SK-N-SH (cell line): ENCODE results near the gene R3HDM1. TPM values are rescaled to one million over a fixed set of nuclear protein-coding genes. Genes with fewer than 3 reads are reported as not detected.

Experiments
- CTCF ChIA-PET: fragments of 300-600, 350-600 bp; formaldehyde crosslinking; extraction: SDS; loops from one replicate; lab custom pipeline; 2021; lab: Yijun Ruan, JAX
- POLR2A ChIA-PET: fragments of 350-600 bp; sonication (Branson Sonifier 250); formaldehyde crosslinking; extraction: SDS; loops from one replicate; lab custom pipeline; 2020; ENCODE audit warnings: antibody characterized with exemption, inconsistent platforms; lab: Yijun Ruan, JAX
- DNase-seq: peaks from one replicate; pipeline ENCODE4 v3.0.0; 2012
- H2AFZ ChIP-seq: fragments of 200-600 bp; sonication (generic); 2 replicates; pipeline ENCODE4 v1.8.1; 2016; ENCODE audit warnings: antibody characterized with exemption, mild to moderate bottlenecking, low read depth
- H3F3A ChIP-seq: fragments of 200-600 bp; sonication (generic); replicated peaks from 2 replicates; pipeline ENCODE3; 2016; ENCODE audit warnings: antibody characterized with exemption, mild to moderate bottlenecking; ENCODE audit not compliant: insufficient read depth
- H3K27ac ChIP-seq, 2 experiments: fragments of 200-500 bp in 1 of 2; fragments of 200-600 bp in 1 of 2; sonication (Bioruptor generic) in 1 of 2; sonication (generic), shearing (Covaris generic) in 1 of 2; 2 replicates each; pipeline versions ENCODE4 v1.5.1 to v1.6.1; 2014 to 2016; ENCODE audit warnings: low read depth in 2 of 2, inconsistent platforms in 1 of 2, low read length in 1 of 2, mild to moderate bottlenecking in 1 of 2, mixed read lengths in 1 of 2
- H3K27me3 ChIP-seq: fragments of 200-600 bp; sonication (generic), shearing (Covaris generic); 2 replicates; pipeline ENCODE4 v1.6.1; 2016; ENCODE audit warnings: mixed run types; ENCODE audit not compliant: insufficient read depth
- H3K36me3 ChIP-seq, 2 experiments: fragments of 200-500 bp in 1 of 2; fragments of 200-600 bp in 1 of 2; sonication (Bioruptor generic) in 1 of 2; sonication (generic) in 1 of 2; replicated peaks in 1 of 2; 2 replicates each; pipeline versions ENCODE3 to v1.5.1; 2014 to 2016; ENCODE audit warnings: low read length in 1 of 2, mild to moderate bottlenecking in 1 of 2; ENCODE audit not compliant: insufficient read depth in 2 of 2, control insufficient read depth in 1 of 2
- H3K4me1 ChIP-seq, 2 experiments: fragments of 200-500 bp in 1 of 2; fragments of 200-600 bp in 1 of 2; sonication (Bioruptor generic) in 1 of 2; sonication (generic), shearing (Covaris generic) in 1 of 2; 2 replicates each; pipeline versions ENCODE4 v1.5.1 to v1.6.1; 2014 to 2016; ENCODE audit warnings: low read depth in 1 of 2, low read length in 1 of 2, mixed run types in 1 of 2; ENCODE audit not compliant: insufficient read depth in 2 of 2, control insufficient read depth in 1 of 2
- H3K4me2 ChIP-seq: fragments of 200-600 bp; sonication (generic), shearing (Covaris generic); 2 replicates; pipeline ENCODE4 v1.6.1; 2017; ENCODE audit warnings: mixed run types
- H3K4me3 ChIP-seq, 2 experiments: fragments of 200-500 bp in 1 of 2; fragments of 200-600 bp in 1 of 2; sonication (Bioruptor generic) in 1 of 2; sonication (generic), shearing (Covaris generic) in 1 of 2; 2 replicates each; pipeline versions ENCODE4 v1.5.1 to v1.8.1; 2014 to 2016; ENCODE audit warnings: low read depth in 2 of 2, inconsistent platforms in 1 of 2, low read length in 1 of 2, mild to moderate bottlenecking in 1 of 2, mixed read lengths in 1 of 2, moderate library complexity in 1 of 2
- H3K79me2 ChIP-seq: fragments of 200-600 bp; sonication (generic); 2 replicates; pipeline ENCODE4 v1.8.1; 2017; ENCODE audit warnings: mild to moderate bottlenecking; ENCODE audit not compliant: insufficient read depth
- H3K9ac ChIP-seq: fragments of 200-600 bp; sonication (generic); 2 replicates; pipeline ENCODE4 v1.6.1; 2017; ENCODE audit warnings: mixed run types
- H3K9me2 ChIP-seq: fragments of 200-600 bp; sonication (generic); 2 replicates; pipeline ENCODE4 v1.6.1; 2017; ENCODE audit warnings: mixed run types
- H3K9me3 ChIP-seq: fragments of 200-600 bp; sonication (generic); 2 replicates; pipeline ENCODE4 v1.6.1; 2017; ENCODE audit warnings: mixed run types, mild to moderate bottlenecking, moderate library complexity
- H4K20me1 ChIP-seq: fragments of 200-600 bp; sonication (generic); 2 replicates; pipeline ENCODE4 v1.6.1; 2017; ENCODE audit warnings: mild to moderate bottlenecking, mixed run types; ENCODE audit not compliant: insufficient read depth
- CTCF ChIP-seq: fragments of 200-600 bp; sonication (generic); IDR thresholded peaks from 2 replicates; pipeline ENCODE4 v1.6.1; 2017; ENCODE audit warnings: antibody characterized with exemption, mild to moderate bottlenecking, moderate library complexity
- EP300 ChIP-seq, 2 experiments: IDR thresholded peaks; 2 replicates each; pipeline versions ENCODE4 v1.4.0 to v1.6.1; 2012; ENCODE audit warnings: borderline replicate concordance in 1 of 2, low read depth in 1 of 2, low read length in 1 of 2
- FOSL2 ChIP-seq: IDR thresholded peaks from 2 replicates; pipeline ENCODE4 v1.4.0; 2012; ENCODE audit warnings: low read depth, mild to moderate bottlenecking, moderate library complexity, borderline replicate concordance
- FOXM1 ChIP-seq: IDR thresholded peaks from 2 replicates; pipeline ENCODE4 v1.4.0; 2012; ENCODE audit warnings: low read depth, mild to moderate bottlenecking
- MAX ChIP-seq: IDR thresholded peaks from 2 replicates; pipeline ENCODE4 v1.4.0; 2012; ENCODE audit warnings: low read depth
- NRF1 ChIP-seq: IDR thresholded peaks from 2 replicates; pipeline ENCODE4 v1.6.1; 2012; ENCODE audit warnings: low read depth, mild to moderate bottlenecking, low read length
- POLR2AphosphoS5 ChIP-seq: IDR thresholded peaks from 2 replicates; pipeline ENCODE4 v1.6.1; 2012; ENCODE audit warnings: low read depth, low read length
- RAD21 ChIP-seq: IDR thresholded peaks from 2 replicates; pipeline ENCODE4 v1.6.1; 2012; ENCODE audit warnings: mild to moderate bottlenecking, low read length
- RFX5 ChIP-seq: IDR thresholded peaks from 2 replicates; pipeline ENCODE4 v1.6.1; 2012; ENCODE audit warnings: mild to moderate bottlenecking, improper control_type of control experiment, low read length
- RXRA ChIP-seq: IDR thresholded peaks from 2 replicates; pipeline ENCODE4 v1.4.0; 2012; ENCODE audit warnings: low read depth, mild to moderate bottlenecking, borderline replicate concordance
- SIN3A ChIP-seq: IDR thresholded peaks from 2 replicates; pipeline ENCODE4 v1.6.1; 2012; ENCODE audit warnings: low read depth, mild to moderate bottlenecking, low read length, moderate library complexity, borderline replicate concordance
- TAF1 ChIP-seq: IDR thresholded peaks from 2 replicates; pipeline ENCODE4 v1.6.1; 2012; ENCODE audit warnings: low read depth, mild to moderate bottlenecking, low read length, moderate library complexity, borderline replicate concordance
- USF1 ChIP-seq: IDR thresholded peaks from 2 replicates; pipeline ENCODE4 v1.4.0; 2012; ENCODE audit warnings: low read depth, borderline replicate concordance
- YY1 ChIP-seq: IDR thresholded peaks from 2 replicates; pipeline ENCODE4 v1.4.0; 2012; ENCODE audit warnings: low read depth, mild to moderate bottlenecking
- WGBS: methylation state at CpG from one replicate; pipeline ENCODE4 v1.1.6; 2017; ENCODE audit warnings: low lambda C conversion rate; 5-methylcytosine and 5-hydroxymethylcytosine counted together
- polyA plus RNA-seq, 3 experiments: library from polyadenylated mRNA; depleted of rRNA; stranded (reverse); fragments of >200 nt; gene quantifications; 2 replicates each; pipeline ENCODE4 v1.2.3, GENCODE V29; 2012
- TF ChIP-seq, protein P1 (sequence below): IDR thresholded peaks from 2 replicates; pipeline ENCODE4; 2012
- TF ChIP-seq, protein P2 (sequence below): fragments of 150-350 bp; IDR thresholded peaks from 2 replicates; pipeline ENCODE4 v1.6.1; 2017; ENCODE audit warnings: antibody characterized with exemption, low read length, low read depth, borderline replicate concordance

R3HDM1 gene
- polyA plus RNA-seq, 1 of the 3 experiments (the other 2 are of a cell fraction): 38.2 TPM

DNA sequence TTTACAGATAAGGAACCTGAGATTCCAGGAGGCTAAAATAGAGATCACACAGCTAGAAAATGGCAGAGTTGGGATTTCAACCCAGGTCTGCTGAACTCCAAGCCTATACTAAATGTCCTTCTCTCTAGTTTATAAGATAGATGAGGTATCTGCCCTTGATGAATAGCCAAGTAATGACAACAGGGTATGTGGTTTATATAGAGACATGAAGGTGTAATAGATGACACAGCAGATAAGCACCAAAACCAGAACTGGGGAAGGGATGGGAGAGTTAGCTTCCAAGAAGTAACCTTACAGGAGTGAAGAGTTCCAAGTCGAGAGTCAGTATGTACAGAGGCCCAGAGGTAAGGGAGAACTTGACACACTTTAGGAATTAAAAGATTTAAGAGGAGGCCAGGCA lies 105.7 kb downstream of the R3HDM1 start (continued):
- TF ChIP-seq MAX: no peak
- no peak for TF ChIP-seq SIN3A

GRCh38 chr2:135637456-135638087 lies 106.3 kb downstream of the R3HDM1 start:
- POLR2A ChIA-PET: no interaction called here
- no peaks in the 10 kb centered on the region for H3K9me3 ChIP-seq
- WGBS: 96% methylated on average over 4 of the region's 4 CpGs
- no peak overlapping the region for H3K4me2 ChIP-seq
- H2AFZ ChIP-seq: no peak overlapping the region
- TF ChIP-seq FOXM1 (no peak), FOSL2 (no peak), CTCF (no peak), RAD21 (no peak), MAX (no peak), YY1 (no peak), NRF1 (no peak), USF1 (no peak), RXRA (no peak)
- TF ChIP-seq, protein P1, sequence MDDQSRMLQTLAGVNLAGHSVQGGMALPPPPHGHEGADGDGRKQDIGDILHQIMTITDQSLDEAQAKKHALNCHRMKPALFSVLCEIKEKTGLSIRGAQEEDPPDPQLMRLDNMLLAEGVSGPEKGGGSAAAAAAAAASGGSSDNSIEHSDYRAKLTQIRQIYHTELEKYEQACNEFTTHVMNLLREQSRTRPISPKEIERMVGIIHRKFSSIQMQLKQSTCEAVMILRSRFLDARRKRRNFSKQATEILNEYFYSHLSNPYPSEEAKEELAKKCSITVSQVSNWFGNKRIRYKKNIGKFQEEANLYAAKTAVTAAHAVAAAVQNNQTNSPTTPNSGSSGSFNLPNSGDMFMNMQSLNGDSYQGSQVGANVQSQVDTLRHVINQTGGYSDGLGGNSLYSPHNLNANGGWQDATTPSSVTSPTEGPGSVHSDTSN: no peak
- CTCF ChIA-PET: no interaction called here
- no peaks in the 10 kb centered on the region for H4K20me1 ChIP-seq
- peaks cover 4% of the 10 kb centered on the region for H3F3A ChIP-seq
- 0 out of 2 replicates have a peak, but pooled peaks cover 4% of the 10 kb centered on the region for H3K9me2 ChIP-seq
- DNase-seq: no peak
- H3K27ac ChIP-seq: no peak overlapping the region
- no peaks in the 10 kb centered on the region for H3K79me2 ChIP-seq
- peaks cover 68% of the 10 kb centered on the region in 2 experiments for H3K36me3 ChIP-seq
- no peak overlapping the region for H3K9ac ChIP-seq
- no peak overlapping the region for H3K4me3 ChIP-seq
- H3K27me3 ChIP-seq: no peaks in the 10 kb centered on the region
- H3K4me1 ChIP-seq: no peaks in the 10 kb centered on the region

DNA sequence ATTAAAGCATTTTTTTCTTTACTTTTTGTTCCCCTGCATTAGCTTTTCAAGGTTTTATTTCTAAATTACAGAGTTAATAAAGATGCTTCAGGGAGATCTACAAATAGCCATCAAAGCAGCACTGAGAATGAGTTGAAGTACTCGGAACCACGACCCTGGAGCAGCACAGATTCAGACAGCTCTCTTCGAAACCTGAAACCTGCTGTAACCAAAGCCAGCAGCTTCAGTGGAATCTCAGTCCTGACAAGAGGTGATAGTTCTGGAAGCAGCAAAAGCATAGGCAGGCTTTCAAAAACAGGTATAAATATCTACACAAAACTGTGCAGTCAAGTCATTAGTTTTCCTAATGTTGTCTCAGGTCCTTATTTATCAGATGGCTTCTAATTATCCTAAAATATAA lies 107.5 kb downstream of the R3HDM1 start:
- Histone ChIP-seq H3K9ac (no peak overlapping the region), H3K9me3 (no peaks in the 10 kb centered on the region), H3K27ac (no peak overlapping the region), H3K4me2 (no peak overlapping the region), H3F3A (peaks cover 4% of the 10 kb centered on the region), H2AFZ (no peak overlapping the region), H3K4me1 (no peaks in the 10 kb centered on the region), H4K20me1 (no peaks in the 10 kb centered on the region), H3K4me3 (no peak overlapping the region), H3K79me2 (no peaks in the 10 kb centered on the region), H3K36me3 (peaks cover 57 to 68% of the 10 kb centered on the region in 2 experiments), H3K27me3 (no peaks in the 10 kb centered on the region), H3K9me2 (0 out of 2 replicates have a peak, but pooled peaks cover 4% of the 10 kb centered on the region)
- WGBS: 93% methylated on average over 3 of the region's 3 CpGs
- POLR2A ChIA-PET: no interaction called here
- CTCF ChIA-PET: no interaction called here
- DNase-seq: no peak
- no peak for TF ChIP-seq POLR2AphosphoS5
- TF ChIP-seq CTCF: no peak
- TF ChIP-seq, protein P2, sequence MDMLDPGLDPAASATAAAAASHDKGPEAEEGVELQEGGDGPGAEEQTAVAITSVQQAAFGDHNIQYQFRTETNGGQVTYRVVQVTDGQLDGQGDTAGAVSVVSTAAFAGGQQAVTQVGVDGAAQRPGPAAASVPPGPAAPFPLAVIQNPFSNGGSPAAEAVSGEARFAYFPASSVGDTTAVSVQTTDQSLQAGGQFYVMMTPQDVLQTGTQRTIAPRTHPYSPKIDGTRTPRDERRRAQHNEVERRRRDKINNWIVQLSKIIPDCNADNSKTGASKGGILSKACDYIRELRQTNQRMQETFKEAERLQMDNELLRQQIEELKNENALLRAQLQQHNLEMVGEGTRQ: no peak
- no peak for TF ChIP-seq TAF1
- no peak for TF ChIP-seq EP300 (IDR thresholded peaks at IDR 0.05; ENCODE audit: borderline replicate concordance in 1 of 2, low read depth in 1 of 2, low read length in 1 of 2)
- TF ChIP-seq RFX5: no peak
- TF ChIP-seq MAX: no peak
